Endothelial cell of umbilical vein (primary cell): ENCODE data around the gene S100P. TPM values are rescaled to one million over a fixed set of nuclear protein-coding genes. Genes with fewer than 3 reads are reported as not detected.

Experiments used
- Bru-seq: library from RNA; stranded (reverse); fragments of 400-500 nt; gene quantifications from one replicate; lab custom pipeline; 2021; lab: Mats Ljungman, UMichigan
- BruChase-seq, 2 experiments: library from RNA; stranded (reverse); fragments of 400-500 nt; gene quantifications; one replicate each; lab custom pipeline; 2021; lab: Mats Ljungman, UMichigan
- BruUV-seq: library from RNA; stranded (reverse); fragments of 400-500 nt; replicated peaks from 2 replicates; lab custom pipeline; 2021; lab: Mats Ljungman, UMichigan
- CTCF ChIA-PET: fragments of 300-600, 350-600 bp; sonication (Branson Sonifier 250); formaldehyde crosslinking; loops from one replicate; lab custom pipeline; 2021; ENCODE audit warnings: antibody characterized with exemption, inconsistent platforms; lab: Charles Lee
- POLR2A ChIA-PET: fragments of 300-600, 350-600 bp; sonication (Branson Sonifier 250); formaldehyde crosslinking; loops from one replicate; lab custom pipeline; 2021; ENCODE audit warnings: antibody characterized with exemption, inconsistent platforms; lab: Charles Lee
- DNase-seq: peaks from one replicate; pipeline ENCODE4 v3.0.0-alpha.2; 2011; ENCODE audit warnings: low read depth, low spot score
- FAIRE-seq: peaks from 2 replicates; lab custom pipeline; 2011; peaks lifted over from hg19 to GRCh38; lab: Jason Lieb, UNC
- H2AFZ ChIP-seq: 2 replicates; pipeline ENCODE4 v1.6.0; 2012; ENCODE audit warnings: low read depth, low read length, control low read depth, inconsistent platforms
- H3K27ac ChIP-seq: 2 replicates; pipeline ENCODE4 v1.5.1; 2011; ENCODE audit warnings: low read depth, mild to moderate bottlenecking, control low read depth, low read length, moderate library complexity; ENCODE audit not compliant: insufficient read depth
- H3K27me3 ChIP-seq, 2 experiments: 2 replicates each; pipeline versions ENCODE4 v1.6.0 to v1.6.1; 2011; ENCODE audit warnings: low read length in 2 of 2, mixed read lengths in 1 of 2; ENCODE audit not compliant: control insufficient read depth in 2 of 2, insufficient read depth in 2 of 2
- H3K36me3 ChIP-seq, 2 experiments: 2 replicates in 1 of 2; 3 replicates in 1 of 2; pipeline ENCODE4 v1.5.1; 2011; ENCODE audit warnings: low read length in 2 of 2, mild to moderate bottlenecking in 1 of 2, moderate library complexity in 1 of 2; ENCODE audit not compliant: control insufficient read depth in 2 of 2, insufficient read depth in 2 of 2; ENCODE audit errors: extremely low read depth in 1 of 2
- H3K4me1 ChIP-seq: 3 replicates; pipeline ENCODE4 v1.5.1; 2011; ENCODE audit warnings: mild to moderate bottlenecking, low read length; ENCODE audit not compliant: control insufficient read depth, insufficient read depth; ENCODE audit errors: extremely low read depth
- H3K4me2 ChIP-seq: 2 replicates; pipeline ENCODE4 v1.6.1; 2011; ENCODE audit warnings: low read length, control low read depth, mixed read lengths; ENCODE audit not compliant: insufficient read depth
- H3K4me3 ChIP-seq, 3 experiments: fragments of 200-600 bp in 1 of 3; sonication (generic), shearing (Covaris generic) in 1 of 3; replicated peaks in 1 of 3; 2 replicates each; pipeline ENCODE4 v1.5.1; 2011 to 2016; ENCODE audit warnings: control low read depth in 3 of 3, low read length in 3 of 3, mild to moderate bottlenecking in 2 of 3, inconsistent platforms in 1 of 3, low read depth in 1 of 3, moderate library complexity in 1 of 3; ENCODE audit not compliant: insufficient read depth in 1 of 3
- H3K79me2 ChIP-seq: 2 replicates; pipeline ENCODE4 v1.6.0; 2012; ENCODE audit warnings: low read length, inconsistent platforms; ENCODE audit not compliant: control insufficient read depth, insufficient read depth
- H3K9ac ChIP-seq: replicated peaks from 2 replicates; pipeline ENCODE3; 2011; ENCODE audit warnings: low read length, control low read depth; ENCODE audit not compliant: insufficient read depth; ENCODE audit errors: extremely low read depth
- H3K9me1 ChIP-seq: replicated peaks from 3 replicates; pipeline ENCODE4 v1.6.0; 2011; ENCODE audit warnings: mild to moderate bottlenecking, low read length; ENCODE audit not compliant: control insufficient read depth, insufficient read depth; ENCODE audit errors: extremely low read depth
- H3K9me3 ChIP-seq: replicated peaks from 2 replicates; pipeline ENCODE4 v1.5.1; 2012; ENCODE audit warnings: low read length, inconsistent platforms; ENCODE audit not compliant: control insufficient read depth, insufficient read depth
- H4K20me1 ChIP-seq: replicated peaks from 2 replicates; pipeline ENCODE3; 2011; ENCODE audit warnings: mild to moderate bottlenecking, low read length; ENCODE audit not compliant: control insufficient read depth, insufficient read depth; ENCODE audit errors: extremely low read depth
- EZH2 ChIP-seq: IDR thresholded peaks from 2 replicates; pipeline ENCODE4 v1.6.1; 2012; ENCODE audit warnings: borderline replicate concordance, low read depth, mild to moderate bottlenecking, moderate library complexity, low read length, inconsistent platforms; ENCODE audit not compliant: severe bottlenecking
- FOS ChIP-seq: IDR thresholded peaks from 2 replicates; pipeline ENCODE4 v1.6.1; 2011; ENCODE audit warnings: mild to moderate bottlenecking, low read length, moderate library complexity, borderline replicate concordance; ENCODE audit not compliant: insufficient read depth
- GATA2 ChIP-seq: IDR thresholded peaks from 2 replicates; pipeline ENCODE4 v1.7.0; 2011; ENCODE audit warnings: low read depth, mild to moderate bottlenecking, moderate library complexity, mixed read lengths, low read length; ENCODE audit not compliant: insufficient read length, insufficient read depth
- JUN ChIP-seq: IDR thresholded peaks from 2 replicates; pipeline ENCODE4 v1.6.1; 2011; ENCODE audit warnings: borderline replicate concordance, low read depth; ENCODE audit not compliant: insufficient read length, insufficient read depth
- MYC ChIP-seq: IDR thresholded peaks from one replicate; pipeline ENCODE4 v1.6.1; 2011; ENCODE audit warnings: mild to moderate bottlenecking, low read depth, low read length
- POLR2A ChIP-seq: IDR thresholded peaks from 2 replicates; pipeline ENCODE4 v1.6.1; 2012; ENCODE audit warnings: low read depth, mild to moderate bottlenecking, control low read depth, low read length
- POLR2AphosphoS5 ChIP-seq: IDR thresholded peaks from 2 replicates; pipeline ENCODE4 v1.6.1; 2012; ENCODE audit warnings: low read depth, mild to moderate bottlenecking, control low read depth, low read length, moderate library complexity; ENCODE audit not compliant: insufficient read depth
- dilution Hi-C: fragments of 300-500 bp; cut with MboI; formaldehyde crosslinking; loops from one replicate; pipeline ENCODE4 v1.15.0; 2019; ENCODE audit warnings: low sequenced_read_pairs; ENCODE audit not compliant: extremely low pct_ligation_motif_present
- intact Hi-C: fragments of 100-400 bp; cut with micrococcal nuclease; formaldehyde crosslinking; loops from one replicate; pipeline ENCODE4 v1.10.0; 2022
- long read RNA-seq: library from polyadenylated mRNA; stranded (forward); transcript quantifications from one replicate; pipeline ENCODE4 v2.0.0, GENCODE V29; 2021
- polyA minus RNA-seq, 3 experiments: library from RNA; depleted of rRNA, polyadenylated mRNA; stranded (reverse); fragments of >200 nt; gene quantifications; 1 replicate in 1 of 3; 2 replicates in 2 of 3; pipeline ENCODE4 v1.2.3, GENCODE V29; 2011
- polyA plus RNA-seq, 4 experiments: library from polyadenylated mRNA; depleted of rRNA in 3 of 4; stranded (reverse) in 3 of 4; unstranded in 1 of 4; fragments of >200 nt; gene quantifications; 2 replicates each; pipeline versions ENCODE4 v1.2.1 to v1.2.3, GENCODE V29; 2011 to 2012; ENCODE audit warnings: missing spikeins in 1 of 4
- total RNA-seq: library from RNA; stranded (reverse); gene quantifications from 2 replicates; pipeline ENCODE4 v1.2.3, GENCODE V29; 2021
- TF ChIP-seq, protein P1 (sequence below): IDR thresholded peaks from 2 replicates; pipeline ENCODE4 v1.6.1; 2011; ENCODE audit not compliant: insufficient read depth, insufficient read length
- TF ChIP-seq, protein P2 (sequence below), 2 donors: IDR thresholded peaks; 1 replicate in 1 of 2; 2 replicates in 1 of 2; pipeline ENCODE4 v1.5.1; 2011; ENCODE audit warnings: low read length in 2 of 2, mild to moderate bottlenecking in 2 of 2, moderate library complexity in 2 of 2, control low read depth in 1 of 2, inconsistent platforms in 1 of 2, low read depth in 1 of 2; ENCODE audit not compliant: insufficient read depth in 1 of 2; ENCODE audit errors: extremely low read depth in 1 of 2

Gene S100P
- total RNA-seq (not detected in 2 replicates), polyA plus RNA-seq (0.06 TPM in 1 of 2 replicates, not detected in the other), polyA minus RNA-seq (not detected in 2 replicates), Bru-seq, nascent RNA (not detected), BruChase-seq, experiment 1, labeled RNA remaining after a 6-hour chase (percentile 13 among the genes with signal in this experiment), BruChase-seq, experiment 2, labeled RNA remaining after a 2-hour chase (not detected)
- not detected in 2 replicates for polyA plus RNA-seq (2011; cell fraction: cytosol; rRNA removed)
- not detected in 2 replicates for polyA plus RNA-seq (2011; cell fraction: nucleus; rRNA removed)
- polyA plus RNA-seq (2012): not detected in 2 replicates
- polyA minus RNA-seq (2011; cell fraction: cytosol; rRNA and poly(A)+ RNA removed): 103 TPM
- 5.7 and 12.5 TPM in 2 replicates for polyA minus RNA-seq (2011; cell fraction: nucleus; rRNA and poly(A)+ RNA removed)
- long read RNA-seq: 0 reads

DNA sequence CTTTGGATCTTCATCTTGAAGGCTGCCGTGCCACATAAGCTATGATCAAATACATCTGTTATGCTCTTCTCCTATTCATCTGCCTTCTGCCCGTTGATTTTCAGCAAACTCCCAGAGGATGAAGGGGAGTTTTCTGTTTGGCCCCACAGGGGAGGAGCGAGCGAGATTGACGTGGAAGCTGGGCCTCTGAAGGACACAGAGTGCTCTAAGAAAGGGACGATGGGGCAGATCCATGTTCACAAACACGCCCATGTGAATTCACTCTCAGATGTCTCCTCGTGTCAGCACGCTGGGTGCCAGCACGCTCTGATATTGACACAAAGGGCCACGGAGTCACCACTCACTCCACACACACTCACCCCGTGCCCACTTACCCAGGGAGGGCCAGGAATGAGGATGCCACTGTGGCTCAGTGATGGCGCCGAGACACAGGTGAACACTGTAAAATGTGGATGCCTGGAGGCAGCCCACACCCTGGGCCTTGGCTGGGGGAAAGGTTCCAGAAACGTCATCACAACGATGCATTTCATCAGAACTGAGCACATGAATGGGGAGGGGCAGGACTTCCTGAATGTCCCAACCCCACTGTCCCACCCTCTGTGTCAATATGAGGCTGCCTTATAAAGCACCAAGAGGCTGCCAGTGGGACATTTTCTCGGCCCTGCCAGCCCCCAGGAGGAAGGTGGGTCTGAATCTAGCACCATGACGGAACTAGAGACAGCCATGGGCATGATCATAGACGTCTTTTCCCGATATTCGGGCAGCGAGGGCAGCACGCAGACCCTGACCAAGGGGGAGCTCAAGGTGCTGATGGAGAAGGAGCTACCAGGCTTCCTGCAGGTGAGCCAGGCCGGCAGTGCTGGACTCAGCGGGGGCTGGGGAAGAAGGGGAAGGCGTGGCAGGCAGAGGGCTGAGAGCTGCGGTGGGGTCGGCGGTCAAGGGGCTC is at the start of gene S100P:
Gene S100P (plus strand): TSS at position 648 of the 946 bp plus-strand sequence. CDS start 55 bp downstream, at position 703.
- peak within 1 kb of the TSS; percentile 63 for H2AFZ ChIP-seq
- H3K4me1 ChIP-seq: peaks cover 8% of the 10 kb centered on the region
- no peaks in the 10 kb centered on the region for H3K9me1 ChIP-seq
- H3K4me3 ChIP-seq: no peak within 1 kb of the TSS
- H3K27me3 ChIP-seq: no peaks in the 10 kb centered on the region
- no peak within 1 kb of the TSS for H3K9ac ChIP-seq
- TF ChIP-seq JUN (no peak), GATA2 (no peak), POLR2A (no peak), POLR2AphosphoS5 (no peak), MYC (no peak), FOS (no peak), EZH2 (no peak)
- TF ChIP-seq, protein P1, sequence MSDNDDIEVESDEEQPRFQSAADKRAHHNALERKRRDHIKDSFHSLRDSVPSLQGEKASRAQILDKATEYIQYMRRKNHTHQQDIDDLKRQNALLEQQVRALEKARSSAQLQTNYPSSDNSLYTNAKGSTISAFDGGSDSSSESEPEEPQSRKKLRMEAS: no peak
- TF ChIP-seq, protein P2, sequence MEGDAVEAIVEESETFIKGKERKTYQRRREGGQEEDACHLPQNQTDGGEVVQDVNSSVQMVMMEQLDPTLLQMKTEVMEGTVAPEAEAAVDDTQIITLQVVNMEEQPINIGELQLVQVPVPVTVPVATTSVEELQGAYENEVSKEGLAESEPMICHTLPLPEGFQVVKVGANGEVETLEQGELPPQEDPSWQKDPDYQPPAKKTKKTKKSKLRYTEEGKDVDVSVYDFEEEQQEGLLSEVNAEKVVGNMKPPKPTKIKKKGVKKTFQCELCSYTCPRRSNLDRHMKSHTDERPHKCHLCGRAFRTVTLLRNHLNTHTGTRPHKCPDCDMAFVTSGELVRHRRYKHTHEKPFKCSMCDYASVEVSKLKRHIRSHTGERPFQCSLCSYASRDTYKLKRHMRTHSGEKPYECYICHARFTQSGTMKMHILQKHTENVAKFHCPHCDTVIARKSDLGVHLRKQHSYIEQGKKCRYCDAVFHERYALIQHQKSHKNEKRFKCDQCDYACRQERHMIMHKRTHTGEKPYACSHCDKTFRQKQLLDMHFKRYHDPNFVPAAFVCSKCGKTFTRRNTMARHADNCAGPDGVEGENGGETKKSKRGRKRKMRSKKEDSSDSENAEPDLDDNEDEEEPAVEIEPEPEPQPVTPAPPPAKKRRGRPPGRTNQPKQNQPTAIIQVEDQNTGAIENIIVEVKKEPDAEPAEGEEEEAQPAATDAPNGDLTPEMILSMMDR (IDR thresholded peaks at IDR 0.05; ENCODE audit: extremely low read depth in 1 of 2, insufficient read depth in 1 of 2, low read depth in 1 of 2, low read length in 2 of 2): no peak
- H3K4me2 ChIP-seq: peak within 1 kb of the TSS; percentile 41
- BruUV-seq: no TSS peak
- dilution Hi-C loops (no loop called here), intact Hi-C loops (no loop called here)
- CTCF ChIA-PET: interaction anchor here (1.0 to 2.6 kb wide), 3 partner anchors 8 to 16 kb away, joined by 3 to 7 read pairs (median 3); partner anchors contain the start of gene MRFAP1L1
- no peaks in the 10 kb centered on the region for H3K9me3 ChIP-seq
- FAIRE-seq (no peak), DNase-seq (no peak)
- H3K79me2 ChIP-seq: no peaks in the 10 kb centered on the region
- POLR2A ChIA-PET: no interaction called here
- H3K36me3 ChIP-seq: no peaks in the 10 kb centered on the region
- H3K27ac ChIP-seq: no peak within 1 kb of the TSS
- no peaks in the 10 kb centered on the region for H4K20me1 ChIP-seq
